Left ventricle myocardium inferior (tissue), 1 donor: ENCODE data around the gene CYTH4. TPM values are rescaled to one million over a fixed set of nuclear protein-coding genes. Genes with fewer than 3 reads are reported as not detected.

Experiments used
- DNase-seq: peaks from one replicate; pipeline ENCODE4 v3.0.0-alpha.2; 2020
- H3K27ac ChIP-seq: fragments of 200-600 bp; replicated peaks from 2 replicates; pipeline ENCODE4 v1.8.0; 2021
- H3K27me3 ChIP-seq: fragments of 200-600 bp; 2 replicates; pipeline ENCODE4 v1.8.0; 2021; ENCODE audit warnings: low read depth
- H3K36me3 ChIP-seq: fragments of 200-600 bp; 2 replicates; pipeline ENCODE4 v1.8.0; 2021
- H3K4me1 ChIP-seq: fragments of 200-600 bp; 2 replicates; pipeline ENCODE4 v1.8.0; 2021
- H3K4me3 ChIP-seq: fragments of 200-600 bp; 2 replicates; pipeline ENCODE4 v1.8.0; 2021; ENCODE audit warnings: mild to moderate bottlenecking, moderate library complexity
- H3K9me3 ChIP-seq: fragments of 200-600 bp; replicated peaks from 2 replicates; pipeline ENCODE4 v1.8.0; 2021
- CTCF ChIP-seq: fragments of 200-600 bp; IDR thresholded peaks from 2 replicates; pipeline ENCODE4 v1.8.0; 2021; ENCODE audit warnings: antibody characterized with exemption, mild to moderate bottlenecking, borderline replicate concordance
- intact Hi-C: fragments of 100-400 bp; cut with micrococcal nuclease; formaldehyde crosslinking; loops from one replicate; pipeline ENCODE4 v1.11.0; 2022
- total RNA-seq: library from RNA; stranded (reverse); fragmentation: NEBNext Ultra II Directional; extraction: Animal tissue kit (Norgen Biotek cat#: 25700); gene quantifications from one replicate; pipeline ENCODE4 v1.2.1, GENCODE V29; 2021
- donor health status: DM: no; HTN: yes; CAD: no; lungs with severe emphysema.

Gene CYTH4
- total RNA-seq, 1 donor from 2014 or later: 4.8 TPM

GRCh38 chr22:37331856-37332536 lies 49.7 kb downstream of the CYTH4 start:
- Histone ChIP-seq H3K4me1 (peaks cover 8% of the 10 kb centered on the region), H3K4me3 (no peak overlapping the region), H3K27ac (no peak overlapping the region), H3K9me3 (no peaks in the 10 kb centered on the region), H3K27me3 (peaks cover 97% of the 10 kb centered on the region), H3K36me3 (no peaks in the 10 kb centered on the region)
- intact Hi-C loops: no loop called here
- TF ChIP-seq CTCF: no peak
- no peak for DNase-seq

- no peak for TF ChIP-seq CTCF
- no peak overlapping the region for H3K4me3 ChIP-seq
- intact Hi-C loops: no loop called here
- H3K9me3 ChIP-seq: no peaks in the 10 kb centered on the region
- peaks cover 99% of the 10 kb centered on the region for H3K27me3 ChIP-seq
- H3K4me1 ChIP-seq: peaks cover 8% of the 10 kb centered on the region
- DNase-seq: no peak
- H3K36me3 ChIP-seq: no peaks in the 10 kb centered on the region
- H3K27ac ChIP-seq: no peak overlapping the region
These were observed 51.6 kb downstream of the CYTH4 start for GRCh38 chr22:37333724-37334460.

GRCh38 chr22:37334461-37334858 lies 52.2 kb downstream of the CYTH4 start:
- intact Hi-C loops: no loop called here
- DNase-seq: no peak
- Histone ChIP-seq H3K36me3 (no peaks in the 10 kb centered on the region), H3K4me3 (no peak overlapping the region), H3K27me3 (peaks cover 100% of the 10 kb centered on the region), H3K4me1 (peaks cover 8% of the 10 kb centered on the region), H3K27ac (no peak overlapping the region), H3K9me3 (no peaks in the 10 kb centered on the region)
- TF ChIP-seq CTCF: no peak

- H3K9me3 ChIP-seq: no peaks in the 10 kb centered on the region
- no peak for TF ChIP-seq CTCF
- H3K4me1 ChIP-seq: peaks cover 8% of the 10 kb centered on the region
- no peak overlapping the region for H3K27ac ChIP-seq
- H3K4me3 ChIP-seq: no peak overlapping the region
- H3K36me3 ChIP-seq: no peaks in the 10 kb centered on the region
- peaks cover 100% of the 10 kb centered on the region for H3K27me3 ChIP-seq
- DNase-seq: no peak
- intact Hi-C loops: no loop called here
These were observed 52.8 kb downstream of the CYTH4 start for GRCh38 chr22:37334859-37335805.

- Histone ChIP-seq H3K9me3 (no peaks in the 10 kb centered on the region), H3K27me3 (peaks cover 100% of the 10 kb centered on the region), H3K27ac (no peak overlapping the region), H3K4me1 (peaks cover 8% of the 10 kb centered on the region), H3K4me3 (no peak overlapping the region), H3K36me3 (no peaks in the 10 kb centered on the region)
- intact Hi-C loops: no loop called here
- DNase-seq: no peak
- no peak for TF ChIP-seq CTCF
These were observed 53.5 kb downstream of the CYTH4 start for GRCh38 chr22:37335806-37336199.
